ENCODE data around the gene ACOX2. TPM values are rescaled to one million over a fixed set of nuclear protein-coding genes. Genes with fewer than 3 reads are reported as not detected.

Gene ACOX2
- total and polyA plus RNA-seq, 10 of the 15 experiments (the other 5 are each of a cell fraction or from before 2014, with no cell fraction given), result 0.72 TPM; not detected in 9

GRCh38 chr3:58478781-58479180 lies 58.2 kb downstream of the ACOX2 start (continued):
- no peak for TF ChIP-seq YY1 (IDR thresholded peaks at IDR 0.05; ENCODE audit: low read depth, low read length)
- TF ChIP-seq CBFB (IDR thresholded peaks at IDR 0.05; ENCODE audit: low read depth), result no peak
- TF ChIP-seq FOS (IDR thresholded peaks at IDR 0.05; ENCODE audit: borderline replicate concordance, extremely low read depth, insufficient read length), result no peak
- TF ChIP-seq ZNF687 (IDR thresholded peaks at IDR 0.05), result no peak

GRCh38 chr3:58474967-58475578 lies 61.9 kb downstream of the ACOX2 start:
- Histone ChIP-seq H3K4me2 (ENCODE audit: control insufficient read depth, insufficient read depth) (no peak overlapping the region), H3K27me3 (replicated peaks in 1 of 2; ENCODE audit: control insufficient read depth in 2 of 2, insufficient read depth in 2 of 2, low read length in 1 of 2) (no peaks in the 10 kb centered on the region), H3K4me3 (no peak overlapping the region), H3K79me2 (ENCODE audit: control insufficient read depth, insufficient read depth, low read length) (no peaks in the 10 kb centered on the region), H3K27ac (ENCODE audit: control insufficient read depth, insufficient read depth) (no peak overlapping the region), H3K4me1 (ENCODE audit: control insufficient read depth, insufficient read depth, low read length) (peaks cover 6% of the 10 kb centered on the region; the same call in 1 of the 2 replicates), H3K9ac (ENCODE audit: control insufficient read depth, insufficient read depth, low read length) (no peak overlapping the region), H3K9me3 (replicated peaks; ENCODE audit: control insufficient read depth, insufficient read depth, low read length) (no peaks in the 10 kb centered on the region; the same call in 2 of the 3 replicates), H4K20me1 (ENCODE audit: control insufficient read depth, insufficient read depth) (no peaks in the 10 kb centered on the region), H3K36me3 (ENCODE audit: control insufficient read depth in 2 of 2, insufficient read depth in 2 of 2, low read length in 1 of 2) (no peaks in the 10 kb centered on the region), H2AFZ (ENCODE audit: control insufficient read depth, low read depth, low read length) (no peak overlapping the region)
- no peak for DNase-seq (ENCODE audit: low read depth, low spot score)
- in situ Hi-C loops (cut with MboI) (no loop called here), intact Hi-C loops (cut with micrococcal nuclease; ENCODE audit: unreplicated experiment) (no loop called here)
- CTCF ChIA-PET, result interaction anchor here (2.8 kb wide), 1 partner anchor 11 kb away, joined by 10 read pairs; no protein-coding TSS in a partner anchor
- TF ChIP-seq ZNF217 (IDR thresholded peaks at IDR 0.05), result no peak
- no peak for TF ChIP-seq POLR2AphosphoS2 (IDR thresholded peaks at IDR 0.05; ENCODE audit: low read depth, low read length)
- no peak for TF ChIP-seq GATAD2B (conservative IDR thresholded peaks at IDR 0.05; ENCODE audit: low read depth)
- no peak for TF ChIP-seq RCOR1 (conservative IDR thresholded peaks at IDR 0.05; ENCODE audit: low read depth, low read length)
- TF ChIP-seq BMI1 (IDR thresholded peaks at IDR 0.05; ENCODE audit: borderline replicate concordance), result no peak
- TF ChIP-seq REST (IDR thresholded peaks at IDR 0.05; ENCODE audit: low read depth, low read length), result no peak
- POLR2A ChIA-PET, result no interaction called here
- WGBS (ENCODE audit: insufficient coverage, insufficient replicate concordance, low lambda C conversion rate, missing lambda C conversion rate), result 0% methylated on average over 3 of the region's 3 CpGs
- peak; percentile 44 for FAIRE-seq
- RAD21 ChIA-PET (ENCODE audit: unreplicated experiment), result no interaction called here
- SMC1A ChIA-PET (ENCODE audit: uncharacterized antibody, unreplicated experiment), result interaction anchor here (0.6 kb wide), 1 partner anchor 38 kb away, joined by 3 read pairs; no protein-coding TSS in a partner anchor
- no peak for ATAC-seq
- no TSS peak for BruUV-seq (replicated peaks)
